Gastrocnemius medialis (tissue), 4 donors: ENCODE measurements around the gene MEIKIN. TPM values are rescaled to one million over a fixed set of nuclear protein-coding genes. Genes with fewer than 3 reads are reported as not detected.

Experiments
- ATAC-seq, 2 donors: fragments of 150-250 bp; one replicate each; pipeline ENCODE4 v1.9.1; 2016
- DNase-seq, 2 donors: peaks; one replicate each; pipeline ENCODE4 v3.0.0-alpha.2; 2019
- H3K27ac ChIP-seq, 4 donors: fragments of 200-600 bp; sonication (generic); 1 replicate in 1 of 4; 2 replicates in 3 of 4; pipeline ENCODE4 v1.5.1; 2016 to 2018; ENCODE audit warnings: mild to moderate bottlenecking in 2 of 4, moderate library complexity in 1 of 4
- H3K27me3 ChIP-seq, 3 donors: fragments of 200-600 bp; sonication (generic) in 2 of 3; 1 replicate in 1 of 3; 2 replicates in 2 of 3; pipeline versions ENCODE4 v1.5.1 to v1.6.0; 2016 to 2019; ENCODE audit warnings: mild to moderate bottlenecking in 1 of 3, moderate library complexity in 1 of 3
- H3K36me3 ChIP-seq, 2 donors: fragments of 200-600 bp; sonication (generic) in 1 of 2; one replicate each; pipeline ENCODE4 v1.5.1; 2017 to 2018
- H3K4me1 ChIP-seq, 2 donors: fragments of 200-600 bp; sonication (generic) in 1 of 2; one replicate each; pipeline ENCODE4 v1.5.1; 2016 to 2017; ENCODE audit warnings: mild to moderate bottlenecking in 2 of 2
- H3K4me3 ChIP-seq, 4 donors: fragments of 200-600 bp; sonication (generic) in 3 of 4; 1 replicate in 1 of 4; 2 replicates in 3 of 4; pipeline ENCODE4 v1.5.1; 2016 to 2019; ENCODE audit warnings: mild to moderate bottlenecking in 2 of 4
- H3K9me3 ChIP-seq, 3 donors: fragments of 200-600 bp; sonication (generic) in 2 of 3; 1 replicate in 1 of 3; 2 replicates in 2 of 3; pipeline ENCODE4 v1.5.1; 2016 to 2019
- CTCF ChIP-seq, 5 experiments: fragments of 450-650 bp in 3 of 5; fragments of 200-600 bp in 2 of 5; sonication (generic) in 2 of 5; IDR thresholded peaks in 4 of 5; conservative IDR thresholded peaks in 1 of 5; 1 replicate in 4 of 5; 2 replicates in 1 of 5; pipeline ENCODE4 v1.5.1; 2016 to 2019; ENCODE audit warnings: antibody characterized with exemption in 5 of 5, mild to moderate bottlenecking in 3 of 5, moderate library complexity in 3 of 5
- POLR2A ChIP-seq, 2 donors: fragments of 450-650 bp; IDR thresholded peaks; one replicate each; pipeline ENCODE4 v1.6.1; 2017; ENCODE audit warnings: antibody characterized with exemption in 2 of 2, mild to moderate bottlenecking in 2 of 2, moderate library complexity in 2 of 2
- in situ Hi-C, 4 donors: fragments of 200-750 bp; cut with MboI; loops; one replicate each; pipeline versions ENCODE4 v1.15.0 to v1.8.0; 2017; ENCODE audit warnings: low sequenced_read_pairs in 4 of 4
- intact Hi-C: fragments of 100-400 bp; cut with DNase I; formaldehyde crosslinking; loops from one replicate; pipeline ENCODE4 v1.15.1; 2023; ENCODE audit warnings: low total_unique reads
- total RNA-seq, 4 donors: library from RNA; depleted of rRNA; stranded (reverse); fragments of >200 nt; gene quantifications; one replicate each; pipeline versions ENCODE4 v1.1.0 to v1.2.3, GENCODE V29; 2016

Gene MEIKIN
- total RNA-seq, 4 donors from 2014 or later: not detected

- Histone ChIP-seq H3K9me3 (no peaks in the 10 kb centered on the region), H3K27me3 (no peaks in the 10 kb centered on the region), H3K27ac (no peak overlapping the region), H3K36me3 (no peaks in the 10 kb centered on the region), H3K4me1 (peaks cover 13 to 21% of the 10 kb centered on the region in 2 donors), H3K4me3 (no peak overlapping the region)
- TF ChIP-seq CTCF (IDR thresholded peaks at IDR 0.05 in 4 of 5, conservative IDR thresholded peaks at IDR 0.05 in 1 of 5) (no peak), POLR2A (IDR thresholded peaks at IDR 0.05) (no peak)
- intact Hi-C loops (loop anchor here (1.0 to 5.0 kb wide), 2 partner anchors 195 to 250 kb away; partner anchors contain the start of gene IL3), in situ Hi-C loops (loop anchor here in 3 of 4 donors (5.0 to 10.0 kb wide), 2 partner anchors 192 to 195 kb away; no protein-coding TSS in a partner anchor)
- no peak for ATAC-seq
- no peak for DNase-seq
Measured at GRCh38 chr5:131812371-131813160, 132.9 kb downstream of the MEIKIN start.

- peak; percentile 93 to 95 for ATAC-seq
- Histone ChIP-seq H3K36me3 (no peaks in the 10 kb centered on the region), H3K9me3 (no peaks in the 10 kb centered on the region), H3K4me3 (no peak overlapping the region), H3K27me3 (no peaks in the 10 kb centered on the region), H3K27ac (peak overlapping the region; percentile 59 to 80 (median 70)), H3K4me1 (peaks cover 29 to 37% of the 10 kb centered on the region in 2 donors)
- intact Hi-C loops: loop anchor here (1.0 to 5.0 kb wide), 3 partner anchors 192 to 252 kb away; partner anchors contain the start of gene IL3
- in situ Hi-C loops: loop anchor here in 3 of 4 donors (5.0 to 10.0 kb wide), 2 partner anchors 194 to 197 kb away; no protein-coding TSS in a partner anchor
- DNase-seq: no peak
- TF ChIP-seq POLR2A (IDR thresholded peaks at IDR 0.05): no peak
- peak in 4 of 5 experiments; percentile 39 to 50 (median 42) for TF ChIP-seq CTCF (IDR thresholded peaks at IDR 0.05 in 4 of 5, conservative IDR thresholded peaks at IDR 0.05 in 1 of 5)
Measured at GRCh38 chr5:131810510-131811249, 134.8 kb downstream of the MEIKIN start.

GRCh38 chr5:131796793-131797693 lies 148.4 kb downstream of the MEIKIN start, which contains the start of gene FNIP1:
TSS of gene FNIP1 (minus strand) at chr5:131797017. CDS start at chr5:131796921, 96 bp downstream.
- in situ Hi-C loops (loop anchor here in 3 of 4 donors (5.0 to 10.0 kb wide), 2 partner anchors 162 to 165 kb away; partner anchors contain the start of gene RAPGEF6 (in 2 of the 3)), intact Hi-C loops (loop anchor here (1.0 to 2.0 kb wide), 3 partner anchors 125 to 632 kb away; partner anchors contain the start of genes HINT1 and RAPGEF6)
- H3K27me3 ChIP-seq: no peaks in the 10 kb centered on the region
- no peaks in the 10 kb centered on the region for H3K9me3 ChIP-seq
- peak within 1 kb of the TSS; percentile 99 for H3K27ac ChIP-seq
- ATAC-seq (peak; percentile 83 to 85), DNase-seq (peak; percentile 100)
- H3K4me1 ChIP-seq: peaks cover 39 to 45% of the 10 kb centered on the region in 2 donors
- H3K4me3 ChIP-seq: peak within 1 kb of the TSS; percentile 84 to 93 (median 90)
- H3K36me3 ChIP-seq: no peaks in the 10 kb centered on the region
- TF ChIP-seq CTCF (IDR thresholded peaks at IDR 0.05 in 4 of 5, conservative IDR thresholded peaks at IDR 0.05 in 1 of 5) (peak in 2 of 5 experiments; percentile 2 to 27), POLR2A (IDR thresholded peaks at IDR 0.05) (peak; percentile 100)
